Keratinocyte (primary cell): Measurements from ENCODE around the gene DNMT3A.

ENCODE experiments used
- CTCF ChIP-seq, 3 experiments: IDR thresholded peaks in 1 of 3; conservative IDR thresholded peaks in 1 of 3; optimal IDR thresholded peaks in 1 of 3; 2 replicates in 2 of 3; 3 replicates in 1 of 3; pipeline versions ENCODE3 to v1.5.1; 2011; ENCODE audit warnings: low read length in 3 of 3, mild to moderate bottlenecking in 3 of 3, moderate library complexity in 2 of 3, control low read depth in 1 of 3, inconsistent platforms in 1 of 3; ENCODE audit not compliant: insufficient read depth in 2 of 3; ENCODE audit errors: extremely low read depth in 1 of 3
- EZH2 ChIP-seq: IDR thresholded peaks from one replicate; pipeline ENCODE4 v1.6.1; 2012; ENCODE audit warnings: inconsistent platforms, mild to moderate bottlenecking, low read length, moderate library complexity

- TF ChIP-seq CTCF (optimal IDR thresholded peaks at IDR 0.05 in 1 of 3, IDR thresholded peaks at IDR 0.05 in 1 of 3, conservative IDR thresholded peaks at IDR 0.05 in 1 of 3; ENCODE audit: extremely low read depth in 1 of 3, insufficient read depth in 2 of 3, low read length in 3 of 3), result no peak
- TF ChIP-seq EZH2, result no peak
These were observed 85.8 kb downstream of the DNMT3A start for GRCh38 chr2:25255745-25256487.
